SK-N-SH treated with all-trans-retinoic acid at 6 μM for 48 hours (cell line): ENCODE results near the gene OR51D1.
A peak's percentile ranks its signal among the peaks of the same experiment; 100 is the strongest.

ENCODE experiments used
- ATAC-seq: fragments of 200-7000 bp; cut with Tn5 transposase; 3 replicates; pipeline ENCODE4 v1.9.1; 2020; ENCODE audit warnings: mild to moderate bottlenecking, moderate library complexity
- BACH2 ChIP-seq: fragments of 250-450 bp; sonication (Bioruptor Pico); IDR thresholded peaks from 2 replicates; pipeline ENCODE4 v1.9.0; 2021; ENCODE audit warnings: mild to moderate bottlenecking, borderline replicate concordance
- CSDC2 ChIP-seq: fragments of 250-450 bp; sonication (Bioruptor Pico); IDR thresholded peaks from 2 replicates; pipeline ENCODE4 v1.5.0; 2020; ENCODE audit warnings: mild to moderate bottlenecking, moderate library complexity
- CSRNP3 ChIP-seq: fragments of 250-450 bp; sonication (Bioruptor Pico); IDR thresholded peaks from 2 replicates; pipeline ENCODE4 v1.5.1; 2021; ENCODE audit warnings: mild to moderate bottlenecking, moderate library complexity
- ESRRG ChIP-seq: fragments of 250-450 bp; sonication (Bioruptor Pico); IDR thresholded peaks from 2 replicates; pipeline ENCODE4 v1.6.1; 2021; ENCODE audit warnings: mild to moderate bottlenecking
- GLIS3 ChIP-seq: fragments of 250-450 bp; sonication (Bioruptor Pico); IDR thresholded peaks from 2 replicates; pipeline ENCODE4 v1.5.0; 2020; ENCODE audit warnings: mild to moderate bottlenecking, moderate library complexity
- ISL1 ChIP-seq: fragments of 250-450 bp; sonication (Bioruptor Pico); IDR thresholded peaks from 2 replicates; pipeline ENCODE4 v2.1.2; 2022; ENCODE audit warnings: mild to moderate bottlenecking, moderate library complexity
- OSR1 ChIP-seq: fragments of 250-450 bp; sonication (Bioruptor Pico); IDR thresholded peaks from 2 replicates; pipeline ENCODE4 v1.8.0; 2022; ENCODE audit warnings: moderate library complexity, mild to moderate bottlenecking, inconsistent platforms
- PATZ1 ChIP-seq: fragments of 250-450 bp; sonication (Bioruptor Pico); IDR thresholded peaks from 2 replicates; pipeline ENCODE4 v1.8.0; 2020; ENCODE audit warnings: mild to moderate bottlenecking, moderate library complexity, borderline replicate concordance
- POU6F1 ChIP-seq: fragments of 250-450 bp; sonication (Bioruptor Pico); IDR thresholded peaks from 2 replicates; pipeline ENCODE4 v1.8.0; 2021; ENCODE audit warnings: low read depth, mild to moderate bottlenecking, moderate library complexity, borderline replicate concordance
- RARB ChIP-seq: fragments of 250-450 bp; sonication (Bioruptor Pico); IDR thresholded peaks from 2 replicates; pipeline ENCODE4 v1.8.0; 2021; ENCODE audit warnings: mild to moderate bottlenecking, moderate library complexity
- SNAI2 ChIP-seq: fragments of 250-450 bp; sonication (Bioruptor Pico); IDR thresholded peaks from 2 replicates; pipeline ENCODE4 v1.5.0; 2020; ENCODE audit warnings: mild to moderate bottlenecking, moderate library complexity
- TCF4 ChIP-seq: fragments of 250-450 bp; sonication (Bioruptor Pico); IDR thresholded peaks from 2 replicates; pipeline ENCODE4 v1.8.0; 2021; ENCODE audit warnings: mild to moderate bottlenecking, moderate library complexity, borderline replicate concordance
- TOX ChIP-seq: fragments of 250-450 bp; sonication (Bioruptor Pico); IDR thresholded peaks from 2 replicates; pipeline ENCODE4 v1.8.0; 2021; ENCODE audit warnings: mild to moderate bottlenecking, moderate library complexity, borderline replicate concordance
- ZFP3 ChIP-seq: fragments of 250-450 bp; sonication (Bioruptor Pico); IDR thresholded peaks from 2 replicates; pipeline ENCODE4 v1.5.0; 2020; ENCODE audit warnings: mild to moderate bottlenecking, moderate library complexity
- ZFP30 ChIP-seq: fragments of 450-650 bp; formaldehyde crosslinking; IDR thresholded peaks from 2 replicates; pipeline ENCODE4 v1.5.0; 2022; ENCODE audit warnings: mild to moderate bottlenecking, moderate library complexity
- ZNF565 ChIP-seq: fragments of 450-650 bp; formaldehyde crosslinking; conservative IDR thresholded peaks from 2 replicates; pipeline ENCODE4 v1.5.0; 2020; ENCODE audit warnings: low read depth, mild to moderate bottlenecking, moderate library complexity
- ZNF70 ChIP-seq: fragments of 450-650 bp; formaldehyde crosslinking; IDR thresholded peaks from 2 replicates; pipeline ENCODE4 v1.5.0; 2020; ENCODE audit warnings: mild to moderate bottlenecking, moderate library complexity
- ZNF8 ChIP-seq: fragments of 450-650 bp; formaldehyde crosslinking; IDR thresholded peaks from 2 replicates; pipeline ENCODE4 v1.5.0; 2020; ENCODE audit warnings: mild to moderate bottlenecking, moderate library complexity

Gene OR51D1

GRCh38 chr11:4673781-4674180 lies 36.5 kb downstream of the OR51D1 start (continued):
- TF ChIP-seq SNAI2 (CRISPR knock-in tag) (no peak), PATZ1 (no peak), ISL1 (CRISPR knock-in tag) (no peak), OSR1 (no peak), ZFP30 (no peak), CSDC2 (no peak), TOX (CRISPR knock-in tag) (no peak)

DNA sequence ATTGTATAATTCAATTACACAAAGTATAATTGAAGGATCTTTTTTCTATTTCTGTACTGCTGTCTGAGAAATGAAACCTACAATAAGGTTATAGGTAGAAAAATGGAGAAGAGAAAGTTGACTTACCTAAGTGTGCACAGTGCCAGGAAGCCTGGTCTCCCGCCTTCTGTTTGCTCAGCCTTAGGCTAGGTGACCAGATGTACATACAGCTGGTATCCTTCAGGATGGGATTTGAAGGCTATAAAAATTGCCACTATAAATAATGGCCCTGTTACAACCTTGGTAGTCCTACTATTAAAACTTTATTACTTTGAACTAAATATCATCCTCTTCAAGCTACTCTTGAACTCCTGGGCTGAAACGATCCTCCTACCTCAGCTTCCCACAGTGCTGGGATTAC lies 40.7 kb downstream of the OR51D1 start:
- no peak for TF ChIP-seq ZFP3 (CRISPR knock-in tag)
- TF ChIP-seq POU6F1 (CRISPR knock-in tag): no peak
- no peak for TF ChIP-seq BACH2 (CRISPR knock-in tag)
- TF ChIP-seq RARB: no peak
- no peak for TF ChIP-seq GLIS3 (CRISPR knock-in tag)
- no peak for TF ChIP-seq CSDC2
- no peak for TF ChIP-seq SNAI2 (CRISPR knock-in tag)
- TF ChIP-seq ISL1 (CRISPR knock-in tag): no peak
- no peak for TF ChIP-seq OSR1
- no peak for TF ChIP-seq ZNF8 (CRISPR knock-in tag)
- TF ChIP-seq TOX (CRISPR knock-in tag): no peak
- no peak for TF ChIP-seq ESRRG (CRISPR knock-in tag)

GRCh38 chr11:4680341-4680740 lies 43.1 kb downstream of the OR51D1 start:
- no peak for ATAC-seq
- TF ChIP-seq CSRNP3 (CRISPR knock-in tag): no peak
- TF ChIP-seq PATZ1: no peak
- TF ChIP-seq ZNF70: no peak
- TF ChIP-seq TCF4 (CRISPR knock-in tag): peak; percentile 26; the same call in 1 of the 2 replicates

More for the DNA sequence above, 40.7 kb downstream of the OR51D1 start:
- ATAC-seq: no peak

GRCh38 chr11:4682623-4683419 lies 45.5 kb downstream of the OR51D1 start:
- TF ChIP-seq ZNF565 (no peak), ZFP3 (CRISPR knock-in tag) (no peak), POU6F1 (CRISPR knock-in tag) (no peak)
- ATAC-seq: no peak
